CD8-positive, alpha-beta memory T cell (primary cell): ENCODE data around the gene B3GALT4. TPM values are rescaled to one million over a fixed set of nuclear protein-coding genes. Genes with fewer than 3 reads are reported as not detected.

Experiments
- CTCF ChIA-PET: fragments of 350-600 bp; sonication (Branson Sonifier 250); formaldehyde crosslinking; loops from one replicate; lab custom pipeline; 2021; ENCODE audit warnings: antibody characterized with exemption; lab: Charles Lee
- POLR2A ChIA-PET: fragments of 350-600 bp; sonication (Branson Sonifier 250); formaldehyde crosslinking; loops from one replicate; lab custom pipeline; 2021; ENCODE audit warnings: antibody characterized with exemption; lab: Charles Lee
- DNase-seq, 5 donors: peaks; one replicate each; pipeline versions ENCODE4 v3.0.0 to v3.0.0-alpha.2; 2020 to 2022; ENCODE audit warnings: mixed read lengths in 1 of 5
- H3K27ac ChIP-seq: one replicate; pipeline ENCODE4 v1.7.0; 2013; ENCODE audit warnings: low read depth, mild to moderate bottlenecking, low read length, moderate library complexity
- H3K27me3 ChIP-seq: 2 replicates; pipeline ENCODE4 v1.7.0; 2013; ENCODE audit warnings: low read length, mild to moderate bottlenecking; ENCODE audit not compliant: insufficient read depth, poor library complexity, severe bottlenecking
- H3K36me3 ChIP-seq: 2 replicates; pipeline ENCODE4 v1.7.0; 2013; ENCODE audit warnings: mild to moderate bottlenecking, low read length, moderate library complexity; ENCODE audit not compliant: insufficient read depth
- H3K4me1 ChIP-seq: 2 replicates; pipeline ENCODE4 v1.7.0; 2013; ENCODE audit warnings: mild to moderate bottlenecking, low read length, moderate library complexity; ENCODE audit not compliant: insufficient read depth
- H3K4me3 ChIP-seq: 2 replicates; pipeline ENCODE4 v1.7.0; 2013; ENCODE audit warnings: mild to moderate bottlenecking, low read length
- H3K9me3 ChIP-seq: 2 replicates; pipeline ENCODE4 v1.7.0; 2013; ENCODE audit warnings: mild to moderate bottlenecking, low read length
- H3K27ac Mint-ChIP-seq, 8 donors: one replicate each; pipeline ENCODE4 v1.8.0; 2020 to 2021; ENCODE audit warnings: mixed read lengths in 8 of 8, mild to moderate bottlenecking in 6 of 8, inconsistent platforms in 3 of 8, moderate library complexity in 3 of 8
- H3K27me3 Mint-ChIP-seq, 2 donors: one replicate each; pipeline ENCODE4 v1.8.0; 2020 to 2021; ENCODE audit warnings: mixed read lengths in 2 of 2, mild to moderate bottlenecking in 1 of 2, moderate library complexity in 1 of 2
- H3K36me3 Mint-ChIP-seq, 3 donors: one replicate each; pipeline ENCODE4 v1.8.0; 2020 to 2021; ENCODE audit warnings: mixed read lengths in 3 of 3, inconsistent platforms in 1 of 3, mild to moderate bottlenecking in 1 of 3
- H3K4me1 Mint-ChIP-seq, 3 donors: one replicate each; pipeline ENCODE4 v1.8.0; 2020 to 2021; ENCODE audit warnings: mixed read lengths in 3 of 3, inconsistent platforms in 1 of 3, mild to moderate bottlenecking in 1 of 3
- H3K4me3 Mint-ChIP-seq, 7 donors: one replicate each; pipeline ENCODE4 v1.8.0; 2020 to 2021; ENCODE audit warnings: mixed read lengths in 7 of 7, mild to moderate bottlenecking in 6 of 7, moderate library complexity in 4 of 7, inconsistent platforms in 2 of 7
- H3K9me3 Mint-ChIP-seq, 5 donors: one replicate each; pipeline ENCODE4 v1.8.0; 2020 to 2022; ENCODE audit warnings: mixed read lengths in 5 of 5, mild to moderate bottlenecking in 3 of 5, moderate library complexity in 2 of 5, inconsistent platforms in 1 of 5
- polyA plus RNA-seq: library from polyadenylated mRNA; unstranded; fragments of 300-500 nt; fragmentation: Illumina TruSeq; gene quantifications from one replicate; pipeline ENCODE4 v1.2.3, GENCODE V29; 2021
- total RNA-seq, 2 experiments: library from RNA; stranded (reverse); gene quantifications; one replicate each; pipeline ENCODE4 v1.2.3, GENCODE V29; 2021

Gene B3GALT4
- total and polyA plus RNA-seq, 3 experiments from 2014 or later = 6.1 to 35.3 (median 7.0) TPM

DNA sequence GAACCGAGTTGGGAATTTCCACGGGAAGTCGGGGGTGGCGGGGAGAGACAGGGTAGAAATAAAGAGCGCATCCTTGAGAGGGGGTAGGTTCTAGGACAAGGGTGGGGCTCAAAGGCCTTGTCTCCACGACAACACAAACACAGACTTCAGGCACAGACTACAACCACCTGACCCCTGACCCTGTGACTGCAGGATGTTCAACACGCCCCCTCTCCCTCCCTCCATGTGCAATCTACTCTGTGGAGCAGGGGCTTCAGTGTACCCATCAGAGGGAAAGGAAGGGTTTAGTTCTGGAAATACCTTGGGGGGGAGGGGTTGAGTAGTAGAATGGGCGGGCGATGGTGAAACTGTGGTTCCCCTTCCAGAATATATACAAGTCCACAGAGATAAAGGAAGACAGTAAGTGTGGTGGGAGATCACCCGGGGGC lies 37.6 kb downstream of the B3GALT4 start:
- POLR2A ChIA-PET = no interaction called here
- Histone ChIP-seq H3K27ac (peak overlapping the region; percentile 98), H3K4me3 (peak overlapping the region; percentile 87), H3K9me3 (no peaks in the 10 kb centered on the region), H3K27me3 (no peaks in the 10 kb centered on the region), H3K36me3 (peaks cover 22% of the 10 kb centered on the region), H3K4me1 (peaks cover 53% of the 10 kb centered on the region)
- Mint-ChIP-seq H3K9me3 (no peaks in the 10 kb centered on the region), H3K4me3 (peak overlapping the region; percentile 95 to 100 (median 98)), H3K36me3 (peaks cover 5 to 59% (median 6%) of the 10 kb centered on the region in 3 donors), H3K4me1 (peaks cover 60 to 77% (median 64%) of the 10 kb centered on the region in 3 donors), H3K27me3 (peaks cover 0 to 3% of the 10 kb centered on the region in 2 donors), H3K27ac (peak overlapping the region; percentile 95 to 100 (median 99))
- peak; percentile 65 to 83 (median 76) for DNase-seq
- CTCF ChIA-PET = no interaction called here

GRCh38 chr6:33314943-33315792 lies 38.2 kb downstream of the B3GALT4 start:
- Histone ChIP-seq H3K27ac (peak overlapping the region; percentile 98), H3K27me3 (no peaks in the 10 kb centered on the region), H3K4me3 (peak overlapping the region; percentile 87), H3K9me3 (no peaks in the 10 kb centered on the region), H3K36me3 (peaks cover 28% of the 10 kb centered on the region), H3K4me1 (peaks cover 59% of the 10 kb centered on the region)
- peak in 1 of 5 donors; percentile 56 for DNase-seq
- Mint-ChIP-seq H3K4me3 (peak overlapping the region; percentile 95 to 100 (median 98)), H3K27ac (peak overlapping the region; percentile 95 to 100 (median 99)), H3K27me3 (peaks cover 0 to 3% of the 10 kb centered on the region in 2 donors), H3K9me3 (no peaks in the 10 kb centered on the region), H3K36me3 (peaks cover 5 to 60% (median 10%) of the 10 kb centered on the region in 3 donors), H3K4me1 (peaks cover 66 to 80% (median 71%) of the 10 kb centered on the region in 3 donors)
- ChIA-PET POLR2A (interaction anchor here (0.6 to 0.9 kb wide), 2 partner anchors 30 to 81 kb away, joined by 3 to 4 read pairs; no protein-coding TSS in a partner anchor), CTCF (interaction anchor here (4.4 kb wide), 1 partner anchor 30 kb away, joined by 52 read pairs; no protein-coding TSS in a partner anchor)

GRCh38 chr6:33315793-33316602 lies 39.1 kb downstream of the B3GALT4 start:
- CTCF ChIA-PET = interaction anchor here (4.4 kb wide), 1 partner anchor 29 kb away, joined by 52 read pairs; no protein-coding TSS in a partner anchor
- Mint-ChIP-seq H3K4me1 (peaks cover 70 to 83% (median 74%) of the 10 kb centered on the region in 3 donors), H3K4me3 (peak overlapping the region; percentile 75 to 100 (median 99)), H3K36me3 (peaks cover 5 to 64% (median 13%) of the 10 kb centered on the region in 3 donors), H3K9me3 (no peaks in the 10 kb centered on the region), H3K27me3 (peaks cover 0 to 3% of the 10 kb centered on the region in 2 donors), H3K27ac (peak overlapping the region; percentile 87 to 99 (median 96))
- no peak overlapping the region for H3K27ac ChIP-seq
- peaks cover 36% of the 10 kb centered on the region for H3K36me3 ChIP-seq
- H3K27me3 ChIP-seq = no peaks in the 10 kb centered on the region
- DNase-seq = no peak
- no peaks in the 10 kb centered on the region for H3K9me3 ChIP-seq
- POLR2A ChIA-PET = interaction anchor here (0.6 to 2.9 kb wide), 4 partner anchors 28 to 82 kb away, joined by 3 to 75 read pairs (median 4); no protein-coding TSS in a partner anchor
- peaks cover 67% of the 10 kb centered on the region for H3K4me1 ChIP-seq
- H3K4me3 ChIP-seq = no peak overlapping the region

DNA sequence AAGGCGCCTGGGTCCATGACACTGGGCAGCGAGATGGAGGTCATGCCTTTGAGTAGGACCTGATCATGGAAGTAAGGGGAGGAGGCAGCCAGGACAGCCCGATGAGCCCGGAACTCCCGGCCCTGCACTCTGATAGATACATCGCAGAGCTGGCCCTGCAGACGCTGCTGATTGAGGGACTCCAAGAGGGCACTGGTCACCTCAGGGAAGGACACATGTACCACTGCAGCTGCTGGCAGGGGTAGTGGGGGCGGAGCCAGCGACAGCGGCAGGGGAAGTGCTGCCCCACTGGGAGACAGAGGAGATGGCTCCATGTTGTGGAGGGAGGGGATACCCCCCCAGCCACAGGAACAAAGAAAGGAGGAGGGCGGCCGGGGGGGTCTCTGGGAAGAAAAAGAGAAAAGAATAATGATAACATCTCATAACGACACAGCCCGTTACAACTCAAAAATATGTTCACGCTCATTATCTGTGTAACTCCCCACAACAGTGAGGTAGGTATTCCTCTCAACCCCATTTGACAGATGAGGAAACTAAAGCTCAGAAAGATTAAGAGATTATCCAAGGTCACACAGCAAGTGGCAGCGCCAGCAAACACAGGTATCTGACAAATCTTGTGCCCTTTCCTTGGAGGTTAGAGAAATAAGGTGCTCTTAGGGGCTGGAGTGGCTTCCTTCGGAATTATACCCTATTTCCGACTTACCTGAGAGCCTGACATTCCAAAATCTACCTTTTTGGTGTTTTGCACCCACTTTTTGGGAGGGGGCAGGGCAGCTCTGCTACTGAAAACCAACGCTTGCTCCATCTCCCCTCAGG lies 39.9 kb downstream of the B3GALT4 start:
- peak overlapping the region; percentile 94 to 100 (median 99) for H3K4me3 Mint-ChIP-seq
- DNase-seq = no peak
- H3K4me3 ChIP-seq = peak overlapping the region; percentile 51
- H3K9me3 Mint-ChIP-seq = no peaks in the 10 kb centered on the region
- POLR2A ChIA-PET = interaction anchor here (0.5 to 2.9 kb wide), 12 partner anchors 17 to 304 kb away, joined by 3 to 75 read pairs (median 6); partner anchors contain the start of genes B3GALT4, CUTA, ITPR3 and PFDN6
- H3K27me3 Mint-ChIP-seq = peaks cover 0 to 3% of the 10 kb centered on the region in 2 donors
- H3K4me1 ChIP-seq = peaks cover 73% of the 10 kb centered on the region
- H3K36me3 ChIP-seq = peaks cover 41% of the 10 kb centered on the region
- no peaks in the 10 kb centered on the region for H3K9me3 ChIP-seq
- H3K36me3 Mint-ChIP-seq = peaks cover 6 to 66% (median 13%) of the 10 kb centered on the region in 3 donors
- H3K4me1 Mint-ChIP-seq = peaks cover 74 to 86% (median 77%) of the 10 kb centered on the region in 3 donors
- H3K27me3 ChIP-seq = no peaks in the 10 kb centered on the region
- CTCF ChIA-PET = interaction anchor here (1.0 to 4.4 kb wide), 3 partner anchors 29 to 109 kb away, joined by 3 to 52 read pairs (median 5); no protein-coding TSS in a partner anchor
- no peak overlapping the region for H3K27ac ChIP-seq
- H3K27ac Mint-ChIP-seq = peak overlapping the region in 7 of 8 donors; percentile 87 to 99 (median 95)

DNA sequence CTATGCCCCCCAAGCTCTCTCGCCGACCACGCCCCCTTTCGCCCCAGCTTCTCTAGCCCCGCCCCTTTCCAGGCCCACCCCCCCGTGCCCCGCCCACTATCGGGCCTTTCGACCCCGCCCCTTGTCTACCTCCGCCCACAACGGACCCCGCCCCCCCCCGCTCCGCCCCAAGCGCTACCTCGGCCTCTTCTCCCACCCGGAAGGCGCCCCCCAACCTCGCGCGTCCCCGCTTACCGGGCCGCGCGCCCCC lies 40.4 kb downstream of the B3GALT4 start:
- H3K27ac Mint-ChIP-seq = peak overlapping the region in 6 of 8 donors; percentile 84 to 95 (median 88)
- no peaks in the 10 kb centered on the region for H3K27me3 ChIP-seq
- peaks cover 10 to 66% (median 15%) of the 10 kb centered on the region in 3 donors for H3K36me3 Mint-ChIP-seq

GRCh38 chr6:33317669-33318425 lies 40.9 kb downstream of the B3GALT4 start, which contains the start of gene ZBTB22:
Gene ZBTB22 (minus strand): TSS chr6:33317744. CDS start chr6:33316916, 828 bp downstream.
- peaks cover 66% of the 10 kb centered on the region for H3K4me1 ChIP-seq
- DNase-seq = peak; percentile 94 to 97 (median 96)
- no peaks in the 10 kb centered on the region for H3K9me3 ChIP-seq
- POLR2A ChIA-PET = interaction anchor here (0.6 to 2.9 kb wide), 18 partner anchors 18 to 1825 kb away, joined by 3 to 75 read pairs (median 4); partner anchors contain the start of genes B3GALT4, CUTA, ITPR3 and PFDN6
- Mint-ChIP-seq H3K4me1 (peaks cover 71 to 84% (median 71%) of the 10 kb centered on the region in 3 donors), H3K4me3 (peak within 1 kb of the TSS; percentile 94 to 100 (median 100)), H3K27me3 (peaks cover 0 to 3% of the 10 kb centered on the region in 2 donors), H3K9me3 (no peaks in the 10 kb centered on the region), H3K27ac (peak within 1 kb of the TSS; percentile 95 to 99 (median 98)), H3K36me3 (peaks cover 13 to 66% (median 15%) of the 10 kb centered on the region in 3 donors)
- peak within 1 kb of the TSS; percentile 72 for H3K27ac ChIP-seq
- no peaks in the 10 kb centered on the region for H3K27me3 ChIP-seq
- H3K4me3 ChIP-seq = peak within 1 kb of the TSS; percentile 100
- H3K36me3 ChIP-seq = peaks cover 38% of the 10 kb centered on the region
- CTCF ChIA-PET = interaction anchor here (0.8 to 4.4 kb wide), 12 partner anchors 9 to 111 kb away, joined by 3 to 52 read pairs (median 4); partner anchors contain the start of genes RGL2, RPS18 and VPS52

More for the DNA sequence above, 40.4 kb downstream of the B3GALT4 start:
- H3K9me3 Mint-ChIP-seq = no peaks in the 10 kb centered on the region
- H3K4me3 ChIP-seq = peak overlapping the region; percentile 51
- peaks cover 38% of the 10 kb centered on the region for H3K36me3 ChIP-seq
- no peak overlapping the region for H3K27ac ChIP-seq
- DNase-seq = no peak
- H3K4me3 Mint-ChIP-seq = peak overlapping the region; percentile 94 to 100 (median 99)
- H3K4me1 Mint-ChIP-seq = peaks cover 74 to 86% (median 76%) of the 10 kb centered on the region in 3 donors
- no peaks in the 10 kb centered on the region for H3K9me3 ChIP-seq
- peaks cover 68% of the 10 kb centered on the region for H3K4me1 ChIP-seq
- CTCF ChIA-PET = interaction anchor here (1.0 to 4.4 kb wide), 10 partner anchors 10 to 112 kb away, joined by 3 to 52 read pairs (median 4); partner anchors contain the start of genes RPS18 and VPS52
- peaks cover 0 to 3% of the 10 kb centered on the region in 2 donors for H3K27me3 Mint-ChIP-seq
- POLR2A ChIA-PET = interaction anchor here (0.5 to 2.9 kb wide), 15 partner anchors 18 to 1824 kb away, joined by 3 to 75 read pairs (median 4); partner anchors contain the start of genes B3GALT4, CUTA, ITPR3 and PFDN6
